Progenitor cell of endocrine pancreas (in vitro differentiated cells): Measurements from ENCODE around the gene GLRA3. TPM values are rescaled to one million over a fixed set of nuclear protein-coding genes. Genes with fewer than 3 reads are reported as not detected.
"Not testable (repeated sequence)": the region's sequence is repeated elsewhere in the genome, so short reads cannot be mapped to it uniquely, and the experiment has no call there.

Experiments
- DNase-seq: peaks from one replicate; pipeline ENCODE4 v3.0.0; 2021; ENCODE audit warnings: low spot score; ENCODE audit not compliant: unreplicated experiment
- H3K27ac Mint-ChIP-seq: 2 replicates; pipeline ENCODE4 v1.8.0; 2021; ENCODE audit warnings: mild to moderate bottlenecking, moderate library complexity, mixed read lengths
- H3K27me3 Mint-ChIP-seq: 2 replicates; pipeline ENCODE4 v1.8.0; 2021; ENCODE audit warnings: mixed read lengths
- H3K36me3 Mint-ChIP-seq: 2 replicates; pipeline ENCODE4 v1.8.0; 2022; ENCODE audit warnings: mixed read lengths; ENCODE audit not compliant: insufficient read depth
- H3K4me1 Mint-ChIP-seq: 2 replicates; pipeline ENCODE4 v1.8.0; 2021; ENCODE audit warnings: low read depth, mixed read lengths
- H3K4me3 Mint-ChIP-seq: 2 replicates; pipeline ENCODE4 v1.8.0; 2021; ENCODE audit warnings: low read depth, mild to moderate bottlenecking, moderate library complexity, mixed read lengths
- H3K9me3 Mint-ChIP-seq: 2 replicates; pipeline ENCODE4 v1.8.0; 2021; ENCODE audit warnings: low read depth, mixed read lengths
- total RNA-seq: library from RNA; stranded (reverse); gene quantifications from 2 replicates; pipeline ENCODE4 v1.2.1, GENCODE V29; 2021
- TF ChIP-seq, protein P1 (sequence below): fragments of 200-600 bp; sonication (generic); IDR thresholded peaks from one replicate; pipeline ENCODE4 v1.5.0; 2021; ENCODE audit warnings: antibody characterized with exemption, mild to moderate bottlenecking; ENCODE audit not compliant: unreplicated experiment

Gene GLRA3
- total RNA-seq, 1 donor from 2014 or later = 0.10 TPM

DNA sequence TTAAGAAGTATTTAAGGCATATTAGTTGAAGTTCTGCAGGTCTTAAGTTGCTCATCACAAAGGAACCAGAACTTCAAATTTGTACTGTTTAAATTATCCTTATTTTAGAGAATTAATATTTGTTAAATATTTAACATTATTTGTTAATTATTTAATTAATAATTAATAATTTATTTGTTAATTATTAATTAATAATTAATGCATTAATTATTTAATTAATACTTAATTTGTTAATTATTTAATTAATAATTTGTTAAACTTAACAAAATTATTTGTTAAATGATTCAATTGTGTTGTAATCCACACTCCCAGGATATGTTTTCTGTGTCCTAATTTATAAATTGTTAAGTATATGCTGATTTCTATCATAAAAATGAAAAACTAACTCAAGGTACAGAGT, 129.4 kb downstream of the GLRA3 start:
- H3K4me1 Mint-ChIP-seq = no peaks in the 10 kb centered on the region
- DNase-seq = no peak
- TF ChIP-seq, protein P1, sequence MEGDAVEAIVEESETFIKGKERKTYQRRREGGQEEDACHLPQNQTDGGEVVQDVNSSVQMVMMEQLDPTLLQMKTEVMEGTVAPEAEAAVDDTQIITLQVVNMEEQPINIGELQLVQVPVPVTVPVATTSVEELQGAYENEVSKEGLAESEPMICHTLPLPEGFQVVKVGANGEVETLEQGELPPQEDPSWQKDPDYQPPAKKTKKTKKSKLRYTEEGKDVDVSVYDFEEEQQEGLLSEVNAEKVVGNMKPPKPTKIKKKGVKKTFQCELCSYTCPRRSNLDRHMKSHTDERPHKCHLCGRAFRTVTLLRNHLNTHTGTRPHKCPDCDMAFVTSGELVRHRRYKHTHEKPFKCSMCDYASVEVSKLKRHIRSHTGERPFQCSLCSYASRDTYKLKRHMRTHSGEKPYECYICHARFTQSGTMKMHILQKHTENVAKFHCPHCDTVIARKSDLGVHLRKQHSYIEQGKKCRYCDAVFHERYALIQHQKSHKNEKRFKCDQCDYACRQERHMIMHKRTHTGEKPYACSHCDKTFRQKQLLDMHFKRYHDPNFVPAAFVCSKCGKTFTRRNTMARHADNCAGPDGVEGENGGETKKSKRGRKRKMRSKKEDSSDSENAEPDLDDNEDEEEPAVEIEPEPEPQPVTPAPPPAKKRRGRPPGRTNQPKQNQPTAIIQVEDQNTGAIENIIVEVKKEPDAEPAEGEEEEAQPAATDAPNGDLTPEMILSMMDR = no peak
- no peak overlapping the region for H3K4me3 Mint-ChIP-seq
- no peak overlapping the region for H3K27ac Mint-ChIP-seq
- H3K27me3 Mint-ChIP-seq = no peaks in the 10 kb centered on the region
- H3K9me3 Mint-ChIP-seq = no peaks in the 10 kb centered on the region
- no peaks in the 10 kb centered on the region for H3K36me3 Mint-ChIP-seq

DNA sequence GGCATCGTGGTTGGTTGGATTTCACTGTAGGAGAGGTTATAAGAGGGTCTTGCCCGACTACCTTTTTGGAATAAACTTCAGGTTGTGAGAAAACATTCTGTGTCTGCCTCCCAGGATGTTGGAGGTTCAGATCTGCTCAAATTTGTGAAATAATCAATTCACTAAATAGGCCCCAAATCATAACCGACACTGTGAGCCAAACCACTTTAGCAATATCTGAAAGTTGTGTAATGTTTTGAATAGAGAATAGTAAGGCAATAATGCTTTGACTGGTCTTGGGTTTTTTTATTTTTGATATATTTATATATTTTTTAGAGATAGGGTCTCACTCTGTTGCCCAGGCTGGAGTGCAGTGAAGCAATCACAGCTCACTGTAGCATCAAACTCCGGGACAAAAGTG, 131.2 kb downstream of the GLRA3 start:
- no peak for DNase-seq
- no peak overlapping the region for H3K4me3 Mint-ChIP-seq
- peaks cover 4% of the 10 kb centered on the region for H3K9me3 Mint-ChIP-seq
- H3K27me3 Mint-ChIP-seq = no peaks in the 10 kb centered on the region
- H3K4me1 Mint-ChIP-seq = no peaks in the 10 kb centered on the region
- H3K27ac Mint-ChIP-seq = no peak overlapping the region
- no peaks in the 10 kb centered on the region for H3K36me3 Mint-ChIP-seq
- TF ChIP-seq, protein P1 = no peak

DNA sequence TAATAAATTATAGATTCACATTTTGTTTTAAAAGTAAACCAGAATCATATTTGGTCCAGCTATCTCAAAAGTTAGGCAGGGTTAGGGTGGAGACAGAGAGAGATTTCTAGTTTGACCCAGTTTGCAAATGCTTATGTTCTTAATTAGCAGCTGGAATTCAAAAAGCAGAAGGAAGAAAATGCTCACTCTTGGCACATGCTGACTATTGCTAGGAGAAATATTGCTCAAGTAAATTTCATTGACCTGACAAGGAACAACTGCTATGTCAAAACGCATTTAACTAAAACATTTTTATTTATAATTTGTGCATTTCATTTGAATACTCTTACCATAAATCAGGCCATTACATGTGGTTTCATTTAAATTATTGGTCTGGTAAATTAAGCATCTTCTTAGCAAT, 131.8 kb downstream of the GLRA3 start:
- no peaks in the 10 kb centered on the region for H3K4me1 Mint-ChIP-seq
- no peaks in the 10 kb centered on the region for H3K27me3 Mint-ChIP-seq
- peaks cover 4% of the 10 kb centered on the region for H3K9me3 Mint-ChIP-seq
- no peak for DNase-seq
- no peak overlapping the region for H3K4me3 Mint-ChIP-seq
- no peak overlapping the region for H3K27ac Mint-ChIP-seq
- TF ChIP-seq, protein P1 = no peak
- H3K36me3 Mint-ChIP-seq = no peaks in the 10 kb centered on the region

DNA sequence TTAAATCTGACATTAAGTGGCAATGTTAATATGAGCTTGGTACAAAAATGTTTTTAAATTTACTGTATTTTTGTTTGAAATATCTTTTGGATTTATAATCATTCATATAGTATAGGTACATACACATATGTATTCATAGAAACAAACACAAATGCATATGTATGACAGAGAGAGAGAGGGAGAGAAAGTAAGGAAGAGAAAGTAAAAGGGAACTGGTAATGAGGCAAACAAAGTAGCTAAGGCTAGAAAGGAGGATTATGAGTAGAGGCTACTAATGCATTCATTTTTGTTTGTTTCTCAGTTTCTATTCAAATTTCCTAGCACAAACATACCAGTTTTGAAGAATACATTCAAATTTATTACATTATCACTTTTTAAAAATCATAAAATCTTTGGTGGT, 132.4 kb downstream of the GLRA3 start:
- Mint-ChIP-seq H3K27ac (no peak overlapping the region), H3K4me3 (no peak overlapping the region), H3K27me3 (no peaks in the 10 kb centered on the region), H3K4me1 (no peaks in the 10 kb centered on the region), H3K9me3 (peaks cover 4% of the 10 kb centered on the region), H3K36me3 (no peaks in the 10 kb centered on the region)
- TF ChIP-seq, protein P1 = no peak
- no peak for DNase-seq

DNA sequence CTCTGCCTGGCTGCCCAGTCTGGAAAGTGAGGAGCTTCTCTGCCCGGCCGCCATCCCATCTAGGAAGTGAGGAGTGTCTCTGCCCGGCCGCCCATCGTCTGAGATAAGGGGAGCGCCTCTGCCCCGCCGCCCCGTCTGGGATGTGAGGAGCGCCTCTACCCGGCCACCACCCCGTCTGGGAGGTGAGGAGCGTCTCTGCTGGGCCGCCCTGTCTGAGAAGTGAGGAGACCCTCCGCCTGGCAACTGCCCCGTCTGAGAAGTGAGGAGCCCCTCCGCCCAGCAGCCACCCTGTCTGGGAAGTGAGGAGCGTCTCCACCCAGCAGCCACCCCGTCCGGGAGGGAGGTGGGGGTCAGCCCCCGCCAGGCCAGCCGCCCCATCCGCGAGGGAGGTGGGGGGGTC, 137.2 kb downstream of the GLRA3 start:
- H3K4me3 Mint-ChIP-seq, H3K27me3 Mint-ChIP-seq, DNase-seq: not testable (repeated sequence)

DNA sequence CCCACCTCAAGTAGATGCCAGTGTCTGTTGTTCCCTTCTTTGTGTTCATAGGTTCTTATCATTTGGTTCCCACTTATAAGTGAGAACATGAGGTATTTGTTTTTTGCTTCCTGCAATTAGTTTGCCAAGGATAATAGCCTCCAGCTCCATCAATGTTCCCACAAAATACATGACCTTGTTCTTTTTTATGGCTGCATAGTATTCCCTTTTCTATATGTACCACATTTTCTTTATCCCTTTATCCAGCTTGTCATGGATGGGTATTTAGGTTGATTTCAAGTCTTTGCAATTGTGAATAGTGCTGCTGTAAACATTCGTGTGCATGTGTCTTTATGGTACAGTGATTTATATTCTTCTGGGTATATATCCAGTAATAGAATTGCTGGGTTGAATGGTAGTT, 138.4 kb downstream of the GLRA3 start:
- TF ChIP-seq, protein P1 = no peak
- DNase-seq = no peak
- Mint-ChIP-seq H3K9me3 (peaks cover 12% of the 10 kb centered on the region), H3K4me1 (no peaks in the 10 kb centered on the region), H3K4me3 (no peak overlapping the region), H3K36me3 (no peaks in the 10 kb centered on the region), H3K27me3 (no peaks in the 10 kb centered on the region), H3K27ac (no peak overlapping the region)

More for the DNA sequence above, 137.2 kb downstream of the GLRA3 start:
- not testable (repeated sequence) for H3K4me1 Mint-ChIP-seq, H3K27ac Mint-ChIP-seq, H3K36me3 Mint-ChIP-seq
- peaks cover 12% of the 10 kb centered on the region for H3K9me3 Mint-ChIP-seq
